Stimulated activated CD8-positive, alpha-beta memory T cell treated with anti-CD3 and anti-CD28 coated beads, Interleukin-4, amount 100 ng/mL, for 24 hours (primary cell): ENCODE data around the gene DPYSL4.

Experiments used
- DNase-seq: peaks from one replicate; pipeline ENCODE4 v3.0.0-alpha.2; 2020; ENCODE audit warnings: low read depth

The DPYSL4 gene

DNA sequence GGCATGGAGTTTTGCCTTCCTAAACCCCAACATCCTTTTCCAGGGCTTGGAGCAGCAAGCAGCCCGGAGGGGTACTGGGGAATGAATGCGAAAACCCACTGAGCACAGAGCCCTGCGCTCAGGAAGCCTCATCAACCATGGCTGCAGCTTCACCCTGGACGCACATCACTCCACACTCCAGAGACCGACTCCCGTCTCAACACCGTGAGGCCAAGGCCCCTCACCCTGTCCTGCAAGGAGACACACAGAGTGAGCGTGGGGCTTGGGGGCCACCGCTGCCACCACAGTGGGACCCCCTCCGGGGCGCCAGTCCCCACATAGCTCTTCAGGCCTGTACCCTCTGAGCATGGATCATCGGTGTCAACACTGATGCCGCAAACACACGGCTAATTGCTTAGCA, 41.9 kb downstream of the DPYSL4 start:
- no peak for DNase-seq

DNA sequence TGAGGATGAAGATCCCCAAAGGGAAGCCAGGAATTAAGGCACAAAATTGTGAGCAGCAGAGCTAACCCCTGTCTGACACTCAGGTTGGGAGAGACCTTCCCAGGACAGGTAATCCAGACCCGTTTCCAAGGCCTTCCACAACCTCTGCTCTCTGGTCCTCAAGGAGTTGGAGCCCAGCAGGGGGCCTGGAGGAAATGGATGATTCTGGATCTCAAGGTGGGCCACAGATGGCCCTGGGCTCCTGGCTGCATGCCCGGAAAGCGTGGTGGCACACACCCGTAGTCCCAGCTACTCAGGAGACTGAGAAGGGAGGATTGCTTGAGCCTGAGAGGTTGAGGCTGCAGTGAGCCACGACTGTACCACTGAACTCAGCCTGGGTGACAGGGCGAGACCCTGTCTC, 42.3 kb downstream of the DPYSL4 start:
- DNase-seq: no peak

DNA sequence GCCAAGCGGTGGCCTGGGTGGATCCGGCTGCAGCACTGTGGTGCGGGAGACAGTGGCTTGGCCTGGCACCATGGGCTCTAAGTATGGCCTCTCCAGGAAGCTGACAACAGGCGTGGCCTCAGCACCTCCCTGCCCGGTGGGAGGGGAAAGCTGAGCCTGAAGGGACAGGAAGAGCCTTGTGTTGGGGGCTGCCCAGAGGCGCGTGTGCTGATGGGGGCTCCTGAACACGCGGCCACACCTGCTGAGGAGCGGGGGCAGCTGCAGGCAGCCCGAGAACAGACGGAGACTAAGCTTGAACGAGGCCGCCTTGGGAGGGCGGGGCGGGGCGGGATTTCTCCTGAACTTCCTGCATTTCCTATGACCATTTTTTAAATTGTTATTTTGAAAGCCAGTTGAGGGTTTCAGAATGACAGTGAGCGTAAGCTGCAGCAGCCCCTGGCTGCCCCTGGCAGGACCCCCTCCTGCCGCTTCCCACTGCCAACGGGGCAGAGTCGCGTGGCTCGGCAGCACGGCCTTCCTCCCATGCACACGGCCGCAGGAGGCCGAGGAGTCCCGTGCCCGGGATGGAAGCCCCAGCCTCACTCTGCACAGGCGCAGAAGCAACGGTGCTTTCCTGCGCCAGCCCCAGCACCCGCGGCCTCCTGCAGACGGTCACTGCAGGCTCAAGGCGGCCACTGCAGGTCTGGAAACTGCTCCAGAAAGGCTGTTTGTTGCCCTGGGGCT, 43.2 kb downstream of the DPYSL4 start:
- peak; percentile 17 for DNase-seq

DNA sequence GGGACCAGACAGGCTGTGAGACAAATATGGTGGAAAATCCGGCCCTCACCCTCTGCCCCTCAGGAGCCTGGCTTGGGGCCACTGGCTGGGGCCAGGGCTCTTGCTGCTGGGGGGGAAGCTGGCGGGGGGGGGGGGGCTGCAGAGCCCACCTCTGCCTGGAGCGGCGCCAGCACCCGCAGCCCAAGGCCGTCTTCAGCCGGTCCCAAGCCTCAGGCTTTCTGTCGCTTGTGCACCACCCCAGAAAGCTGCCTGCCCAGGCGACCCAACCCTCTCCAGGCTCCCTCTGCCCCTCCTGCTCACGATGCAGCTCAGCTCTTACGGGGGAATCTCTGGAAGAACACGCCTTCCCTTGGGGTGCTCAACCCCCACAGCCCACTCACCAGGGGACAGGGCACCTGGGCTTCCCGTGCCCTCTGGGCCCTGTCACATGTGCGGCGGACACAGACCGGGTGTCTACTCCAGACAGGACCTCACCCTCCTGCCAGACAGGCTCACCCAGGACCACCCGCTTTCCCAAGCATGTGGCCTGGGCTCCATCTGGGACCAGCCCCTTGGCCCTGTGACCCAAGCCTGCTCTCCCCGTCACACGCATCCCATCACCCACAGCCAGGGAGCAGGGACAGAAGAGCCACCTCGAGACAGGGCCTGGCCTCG, 43.9 kb downstream of the DPYSL4 start:
- no peak for DNase-seq

DNA sequence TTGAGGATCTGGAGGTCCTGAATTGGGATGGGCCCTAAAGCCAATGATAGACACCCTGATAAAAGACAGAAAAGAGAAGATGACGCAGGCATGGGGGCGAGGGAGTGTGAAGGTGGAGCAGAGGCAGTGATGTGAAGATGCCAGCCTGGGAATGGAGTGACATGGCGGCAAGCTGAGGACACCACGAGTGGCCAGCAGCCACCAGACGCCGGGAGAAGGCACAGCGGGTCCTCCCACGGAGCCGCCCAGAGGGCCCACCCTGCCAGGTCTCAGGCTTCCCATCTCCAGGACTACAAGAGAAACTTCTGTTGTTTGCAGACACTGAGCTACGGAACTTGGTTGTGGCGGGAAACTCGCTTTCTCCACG, 44.9 kb downstream of the DPYSL4 start:
- no peak for DNase-seq

DNA sequence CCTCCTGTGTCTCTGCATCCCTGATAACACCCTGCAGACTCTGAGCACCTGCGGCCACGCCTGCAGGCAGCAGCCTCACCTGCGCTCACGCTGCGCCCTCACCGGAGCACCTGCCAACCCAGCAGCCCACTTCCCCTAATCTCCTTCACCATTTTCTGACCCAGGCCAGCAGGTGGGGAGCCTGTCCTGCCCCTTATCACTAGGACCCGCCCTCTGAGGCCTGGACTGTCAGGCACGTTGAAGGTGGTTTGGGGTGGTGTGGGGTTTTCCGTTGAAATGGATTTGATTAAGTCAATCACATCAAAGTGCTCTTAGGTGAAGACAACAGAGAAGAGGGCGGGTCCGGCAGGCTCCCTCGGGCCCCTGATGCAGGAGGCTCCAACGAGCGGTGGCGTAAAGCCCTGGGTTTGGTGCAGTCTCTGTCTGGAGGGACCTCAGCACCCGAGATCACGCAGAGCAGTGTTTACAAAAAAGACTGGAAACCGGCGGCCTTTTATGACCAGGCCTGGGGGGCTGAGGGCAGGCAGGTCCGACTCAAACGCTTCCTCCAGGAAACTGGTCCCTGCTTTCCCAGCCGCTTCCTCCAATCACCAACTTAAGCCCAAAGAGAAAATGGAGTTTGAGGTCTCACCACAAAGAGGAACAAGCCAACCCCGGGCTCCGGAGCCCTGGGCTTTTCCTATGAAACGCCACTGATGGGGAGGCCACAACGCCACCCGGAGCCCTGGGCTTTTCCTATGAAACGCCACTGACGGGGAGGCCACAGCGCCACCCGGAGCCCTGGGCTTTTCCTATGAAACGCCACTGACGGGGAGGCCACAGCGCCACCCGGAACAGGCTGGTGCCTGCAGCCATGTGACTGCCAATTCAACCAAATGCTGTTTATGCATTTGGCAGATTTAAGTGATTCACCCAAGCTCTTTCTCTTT, 45.5 kb downstream of the DPYSL4 start:
- no peak for DNase-seq

DNA sequence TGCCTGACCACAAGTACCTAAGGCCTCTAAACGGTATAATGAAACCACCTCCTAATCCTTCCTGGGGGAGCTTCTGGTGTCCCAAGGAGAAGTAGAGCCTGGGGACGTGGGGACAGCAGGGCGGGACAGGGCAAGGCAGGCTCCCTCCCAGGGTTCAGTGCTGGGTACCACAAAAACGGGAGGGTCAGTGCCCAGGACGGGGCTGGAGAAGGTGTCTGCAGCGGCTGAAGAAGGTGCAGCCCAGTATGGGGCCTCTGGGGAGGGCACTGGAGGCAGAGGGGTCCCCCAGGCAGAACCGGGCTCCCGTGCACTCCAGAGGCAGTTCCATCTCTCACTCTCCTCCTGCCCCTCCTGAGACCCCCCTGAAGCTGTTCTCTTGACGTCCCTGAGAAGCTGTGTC, 46.2 kb downstream of the DPYSL4 start:
- no peak for DNase-seq

DNA sequence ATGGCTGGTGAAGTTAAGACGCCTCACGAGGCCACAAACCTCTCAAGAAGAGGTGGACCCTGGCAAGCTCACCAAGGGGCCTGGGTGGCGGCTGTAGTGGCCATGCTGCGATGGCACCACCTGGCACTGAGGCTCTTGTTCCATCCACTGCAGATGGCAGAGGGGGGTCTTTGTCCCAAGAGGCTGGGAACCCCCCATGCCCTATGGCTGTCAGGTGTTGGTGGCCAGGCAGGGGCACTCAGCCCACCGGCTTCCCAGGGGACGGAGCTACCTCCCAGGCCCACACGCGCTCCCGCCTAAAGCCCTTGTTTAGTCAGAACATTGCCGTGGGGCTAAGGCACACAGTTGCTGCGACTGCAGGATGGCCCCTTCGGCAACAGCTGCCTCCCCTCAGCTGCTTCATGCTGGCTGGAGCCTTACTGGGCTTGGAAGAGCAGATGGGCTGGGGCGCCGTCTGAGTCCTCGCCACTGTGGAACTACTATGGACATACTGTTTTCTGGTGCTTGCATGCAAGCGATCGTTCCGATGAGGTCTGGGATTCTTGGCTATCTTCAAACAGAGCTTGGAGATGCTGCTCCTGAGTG, 46.8 kb downstream of the DPYSL4 start:
- no peak for DNase-seq

DNA sequence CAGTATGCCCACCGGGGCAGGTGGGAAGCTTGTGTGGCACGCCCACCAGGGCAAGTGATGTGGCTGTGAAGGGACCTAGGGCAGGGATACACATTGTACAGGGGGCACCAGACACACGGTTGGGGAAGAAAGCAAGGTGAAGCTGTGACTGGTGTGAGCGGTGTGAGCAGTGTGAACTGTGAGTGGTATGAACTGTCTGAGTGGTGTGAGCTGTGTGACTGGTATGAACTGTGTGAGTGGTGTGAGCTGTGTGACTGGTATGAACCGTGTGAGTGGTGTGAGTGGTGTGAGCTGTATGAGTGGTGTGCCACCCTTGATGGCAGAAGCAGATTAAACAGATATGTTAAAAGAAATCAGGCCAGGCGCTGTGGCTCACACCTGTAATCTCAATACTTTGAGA, 48.1 kb downstream of the DPYSL4 start:
- DNase-seq: no peak

DNA sequence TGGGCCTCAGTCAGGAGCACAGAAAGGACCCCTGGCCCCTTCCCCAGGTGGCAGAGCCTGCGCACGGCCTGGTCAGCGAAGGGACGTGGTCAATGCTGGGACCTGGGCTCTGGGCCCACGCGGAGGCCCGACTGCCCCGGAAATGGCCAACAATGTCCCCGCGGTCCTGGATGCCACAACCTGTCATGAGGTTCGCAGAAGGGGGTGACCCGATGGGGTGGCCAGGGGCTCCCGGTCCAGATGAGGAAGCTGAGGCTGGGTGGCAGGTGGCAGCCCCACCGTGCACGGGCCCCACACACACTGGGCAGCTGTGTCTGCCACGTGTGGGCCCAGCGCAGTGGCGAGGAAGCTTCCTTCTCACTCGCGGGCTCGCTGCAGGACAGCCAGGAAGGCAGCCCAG, 49.4 kb downstream of the DPYSL4 start:
- no peak for DNase-seq

DNA sequence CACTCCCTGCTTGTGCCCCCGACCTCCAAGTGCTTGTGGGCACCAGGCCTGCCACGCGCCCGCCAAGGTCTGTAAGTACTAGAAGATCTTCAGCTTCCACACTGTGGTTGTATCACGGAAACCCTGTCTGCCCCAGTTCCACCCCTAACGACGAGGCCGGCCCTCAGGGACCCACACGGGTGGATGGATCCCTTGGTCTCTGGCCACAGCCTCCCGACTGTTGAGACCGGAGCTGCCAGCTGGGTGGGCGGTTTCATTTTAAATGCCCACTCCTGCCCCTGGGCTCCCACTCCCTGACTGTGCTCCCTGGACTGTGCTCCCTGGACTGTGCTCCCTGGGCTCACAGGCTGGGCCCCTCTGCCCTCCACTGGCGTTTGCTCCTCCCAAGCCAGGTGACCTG, 50.1 kb downstream of the DPYSL4 start:
- DNase-seq: no peak

DNA sequence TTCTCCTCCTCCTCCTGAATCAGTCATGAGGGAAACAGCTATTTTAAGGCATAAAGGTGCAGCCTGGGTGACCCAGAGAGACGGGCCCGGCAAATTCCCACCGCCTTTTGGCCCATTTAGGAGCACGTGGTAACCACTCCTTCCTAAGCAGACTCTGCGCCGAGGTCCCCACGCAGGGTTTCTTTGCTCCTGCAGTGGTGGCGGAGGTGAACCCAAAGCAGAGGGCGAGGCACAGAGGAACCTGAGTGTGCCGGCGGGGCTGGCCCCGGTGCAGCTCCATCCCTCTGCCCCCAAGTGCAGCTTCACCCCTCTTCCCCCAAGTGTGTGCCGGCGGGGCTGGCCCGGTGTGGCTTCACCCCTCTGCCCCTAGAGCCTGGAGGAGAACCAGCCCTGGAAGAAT, 50.6 kb downstream of the DPYSL4 start:
- DNase-seq: no peak

DNA sequence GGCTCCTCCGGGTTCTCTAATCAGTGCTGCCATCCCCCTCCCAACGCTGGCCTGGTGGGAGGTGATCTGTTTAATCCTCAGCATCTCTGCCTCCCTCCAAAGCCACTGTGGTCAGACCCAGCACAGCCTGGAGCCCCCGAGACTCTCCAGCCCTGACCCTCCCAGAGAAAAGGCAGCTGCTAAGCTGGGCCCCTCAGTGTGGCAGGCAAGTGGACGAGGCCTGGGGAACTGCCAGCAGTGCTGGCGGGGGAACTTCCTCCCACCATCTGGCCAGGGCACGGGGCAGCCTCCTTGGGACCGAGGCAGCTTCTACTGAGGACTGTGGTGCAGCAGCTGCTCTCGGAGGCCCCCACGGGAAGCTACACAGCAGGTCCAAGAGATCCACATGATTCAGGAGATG, 51.1 kb downstream of the DPYSL4 start:
- DNase-seq: no peak

DNA sequence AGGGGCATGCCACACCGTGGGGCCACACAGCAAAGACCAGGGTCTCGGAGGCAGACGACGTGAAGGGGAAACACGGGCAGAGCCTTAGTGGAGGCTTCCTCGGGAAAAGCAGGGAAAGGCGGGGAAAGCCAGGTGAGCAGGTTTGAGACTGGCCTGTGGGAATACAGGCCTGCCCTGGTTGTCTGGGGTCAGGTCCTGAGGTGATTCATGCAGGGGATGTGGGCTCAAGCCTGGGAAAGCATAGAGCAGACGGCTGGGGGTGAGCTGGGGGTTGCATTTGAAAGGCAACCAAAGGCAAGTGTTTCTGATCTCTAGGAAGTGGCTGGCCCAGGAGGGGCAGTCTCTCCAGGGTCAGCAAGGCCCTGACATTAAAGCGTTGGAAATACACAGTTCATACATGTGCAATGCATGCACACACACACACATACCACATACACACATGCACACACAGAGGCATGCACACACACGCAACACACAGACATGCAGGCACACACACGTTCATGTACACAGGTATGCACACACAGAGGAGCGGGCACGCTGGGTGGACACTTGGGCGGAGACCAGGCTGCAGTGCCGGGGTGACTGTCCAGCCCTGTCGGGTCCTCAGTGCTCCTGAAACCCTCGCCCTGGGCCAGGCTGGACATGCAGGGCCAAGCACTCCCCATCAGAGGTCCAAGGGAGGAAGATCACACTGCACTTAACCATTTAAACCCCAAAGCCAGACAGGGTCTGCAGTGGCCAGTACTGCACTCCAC, 51.8 kb downstream of the DPYSL4 start:
- no peak for DNase-seq

DNA sequence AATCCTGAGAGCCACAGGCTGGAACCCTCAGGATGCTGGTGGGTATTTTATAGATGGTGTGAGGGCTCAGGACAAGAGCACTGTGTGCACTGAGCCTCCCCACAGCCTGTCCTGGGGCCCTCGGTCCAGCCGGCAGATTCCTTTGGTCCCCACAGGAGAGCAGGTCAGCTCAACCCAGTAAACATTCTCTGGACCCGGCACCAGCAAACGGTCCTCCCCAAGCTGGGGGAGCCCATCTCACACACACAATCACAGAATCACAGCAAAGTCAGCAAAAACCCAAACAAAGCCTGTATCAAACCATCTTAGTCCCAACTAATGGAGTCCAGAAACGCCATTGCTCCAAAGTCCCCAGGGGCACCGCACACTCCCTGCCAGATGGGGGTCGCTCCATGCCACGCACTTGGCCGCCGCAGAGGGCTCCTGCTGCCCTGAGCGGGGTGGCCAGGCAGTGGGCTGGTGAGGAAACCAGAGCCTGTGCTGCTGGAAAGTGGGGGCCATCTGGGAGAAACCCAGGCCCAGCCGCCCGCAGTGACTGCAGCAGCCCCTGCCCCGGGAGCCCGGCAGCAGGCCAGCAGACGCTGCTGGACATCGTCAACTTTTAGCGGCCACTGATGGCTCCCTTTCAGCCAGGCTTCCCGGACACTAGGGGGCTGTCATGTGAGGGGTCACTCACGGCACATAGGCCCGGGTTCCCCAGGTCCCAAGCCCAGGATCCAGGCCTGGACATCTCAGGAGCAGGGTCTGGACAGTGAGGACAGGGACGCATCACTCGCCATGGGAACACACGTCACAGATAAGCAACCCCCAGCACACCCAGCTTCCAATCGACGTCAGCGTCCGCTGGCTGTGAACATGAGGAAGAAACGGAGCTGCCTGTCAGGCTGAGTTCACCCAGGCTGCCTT, 52.6 kb downstream of the DPYSL4 start:
- DNase-seq: no peak

DNA sequence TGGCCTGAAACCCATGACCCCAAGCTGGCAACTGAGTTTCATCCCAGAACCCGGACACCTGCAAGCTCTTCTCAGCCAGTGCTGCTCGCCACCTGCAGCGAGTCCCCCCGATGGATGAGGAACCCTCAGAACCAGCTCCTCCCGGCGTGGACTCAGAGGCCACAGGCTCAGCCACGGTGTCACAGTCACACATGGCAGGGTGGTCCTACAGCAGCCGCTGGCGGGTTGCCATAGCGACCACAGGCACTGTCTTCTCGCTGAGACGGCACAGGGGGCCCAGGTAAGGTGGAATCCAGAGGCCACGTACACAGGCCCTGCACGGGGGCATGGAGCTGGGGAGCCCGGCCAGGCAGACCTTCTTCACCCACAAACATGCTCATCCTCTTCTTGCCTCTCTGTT, 53.4 kb downstream of the DPYSL4 start:
- DNase-seq: no peak

DNA sequence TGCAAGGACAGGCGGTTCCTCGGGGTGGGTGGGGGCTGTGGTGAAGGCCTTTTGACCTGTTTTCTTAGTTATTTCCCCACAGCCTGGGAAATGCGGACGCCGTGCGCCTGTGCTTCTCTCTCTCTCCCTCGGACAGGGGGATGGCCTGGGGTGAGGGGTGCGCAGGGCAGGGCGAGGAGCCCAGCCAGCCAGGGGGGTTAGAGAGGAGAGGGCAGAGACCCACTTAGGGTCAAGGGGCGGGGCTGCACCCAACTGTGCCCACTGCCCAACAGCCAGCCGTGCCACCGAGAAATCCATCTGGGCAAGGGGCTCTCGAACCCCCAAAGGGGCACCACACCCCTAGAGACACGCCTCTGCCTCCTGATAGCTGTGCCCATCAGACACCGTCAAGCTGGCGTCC, 53.8 kb downstream of the DPYSL4 start:
- no peak for DNase-seq

DNA sequence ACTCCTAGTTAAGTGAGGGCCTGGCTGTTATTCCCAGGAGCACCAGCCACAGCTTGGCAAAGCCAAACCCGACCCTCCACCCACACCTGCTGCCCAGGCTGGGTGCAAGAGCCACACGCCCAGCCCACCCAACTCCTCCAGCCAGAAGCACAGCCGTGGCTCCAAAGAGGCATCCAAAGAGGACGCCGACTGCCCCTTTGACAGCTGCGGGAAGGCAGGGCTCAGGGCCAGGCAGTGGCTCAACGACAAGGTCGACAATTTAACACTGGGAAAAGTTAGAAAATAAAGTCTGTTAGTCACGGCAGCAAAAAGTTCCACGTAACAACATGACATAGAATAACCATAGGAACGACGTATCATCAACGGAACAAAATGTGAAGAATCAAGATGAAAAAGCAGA, 54.3 kb downstream of the DPYSL4 start:
- no peak for DNase-seq

DNA sequence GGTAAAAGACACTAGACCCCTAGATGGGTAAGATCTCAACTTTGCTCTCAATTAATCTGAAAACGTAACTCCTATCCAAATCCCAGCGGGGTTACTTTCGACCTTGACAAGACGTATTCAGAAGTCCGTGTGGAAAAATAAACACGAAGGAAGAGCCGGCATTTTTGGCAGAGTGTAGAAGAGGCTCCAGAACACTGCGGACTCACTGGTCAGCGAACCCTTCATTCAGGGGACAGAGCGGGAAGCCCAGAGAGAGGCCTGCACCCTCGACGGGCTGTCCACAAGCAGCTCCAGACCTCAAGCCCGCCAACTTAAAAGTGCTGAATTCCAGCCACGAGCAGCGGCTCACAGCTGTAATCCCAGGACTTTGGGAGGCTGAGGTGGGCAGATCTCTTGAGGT, 54.7 kb downstream of the DPYSL4 start:
- DNase-seq: no peak

DNA sequence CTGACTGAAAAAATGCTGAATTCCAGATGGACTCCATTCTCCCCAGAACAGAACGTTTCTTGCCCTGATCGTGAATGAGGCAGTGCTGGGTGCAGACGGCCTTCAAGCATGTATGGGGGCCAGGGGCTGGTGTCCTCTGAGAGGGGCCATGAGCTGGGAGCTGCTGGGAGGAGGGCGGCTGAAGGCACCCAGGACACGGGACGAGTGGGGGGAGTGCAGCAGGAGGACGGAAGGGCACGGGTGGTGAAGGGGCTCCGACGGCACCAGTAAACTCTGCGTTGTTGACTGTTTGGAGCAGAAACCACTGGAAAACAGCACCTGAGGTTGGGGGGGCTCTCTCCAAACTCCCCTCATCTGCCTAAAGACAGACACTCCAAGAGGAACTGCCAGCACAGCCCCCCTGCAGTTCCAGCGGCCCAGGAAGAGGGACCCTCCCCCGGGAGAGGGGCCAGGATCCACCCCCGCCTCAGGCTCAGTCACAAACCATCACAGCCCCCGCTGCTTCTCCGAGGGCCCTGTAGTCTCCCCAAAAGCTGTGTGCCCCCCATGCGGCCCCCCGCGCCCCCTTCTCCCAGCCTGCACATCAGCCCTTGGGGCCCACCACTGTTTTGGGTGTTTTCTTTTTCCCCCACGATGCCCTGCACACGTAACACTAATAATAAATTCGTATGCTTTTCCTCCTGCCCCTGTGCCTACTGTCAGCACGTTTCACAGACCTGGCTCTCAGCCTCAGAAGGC, 55.5 kb downstream of the DPYSL4 start:
- DNase-seq: no peak
